A549 (cell line): Measurements from ENCODE around the gene OPALIN.

Experiments
- CHD2 ChIP-seq: fragments of 150-350 bp; IDR thresholded peaks from 2 replicates; pipeline ENCODE4 v1.6.1; 2014; ENCODE audit warnings: low read length; ENCODE audit not compliant: partially characterized antibody
- POLR2A ChIP-seq: IDR thresholded peaks from 2 replicates; pipeline ENCODE4 v1.6.1; 2012; ENCODE audit warnings: mild to moderate bottlenecking, low read length
- RAD21 ChIP-seq, 2 experiments: fragments of >200 bp in 1 of 2; sonication (Bioruptor Twin) in 1 of 2; formaldehyde crosslinking in 1 of 2; IDR thresholded peaks in 1 of 2; conservative IDR thresholded peaks in 1 of 2; 2 replicates in 1 of 2; 3 replicates in 1 of 2; pipeline ENCODE4 v1.6.1; 2012 to 2018; ENCODE audit warnings: inconsistent platforms in 1 of 2
- SREBF2 ChIP-seq: fragments of 450-650 bp; IDR thresholded peaks from 2 replicates; pipeline ENCODE4 v1.6.1; 2014; ENCODE audit warnings: mild to moderate bottlenecking, moderate library complexity
- TF ChIP-seq, protein P1 (sequence below): fragments of >200 bp; sonication (Bioruptor Twin); formaldehyde crosslinking; IDR thresholded peaks from 3 replicates; pipeline ENCODE4 v1.5.1; 2016
- TF ChIP-seq, protein P2 (sequence below): IDR thresholded peaks from 2 replicates; pipeline ENCODE4 v1.6.1; 2012

DNA sequence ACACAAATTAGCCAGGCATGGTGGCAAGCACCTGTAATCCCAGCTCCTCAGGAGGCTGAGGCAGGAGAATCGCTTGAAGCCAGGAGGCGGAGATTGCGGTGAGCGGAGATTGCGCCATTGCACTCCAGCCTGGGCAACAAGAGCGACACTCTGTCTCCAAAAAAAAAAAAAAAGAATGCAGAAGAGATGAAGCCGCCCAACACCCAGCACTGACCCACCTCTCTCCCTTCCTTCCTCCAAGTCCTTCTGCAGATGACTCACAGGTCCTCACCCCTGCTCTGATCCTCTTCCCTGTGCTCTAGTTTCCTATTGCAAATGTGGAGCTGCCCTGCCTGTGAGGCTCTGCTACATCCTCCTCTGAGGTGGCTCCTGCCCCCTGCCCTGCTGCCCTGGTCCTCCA is 22.0 kb upstream of the OPALIN start:
- TF ChIP-seq, protein P1, sequence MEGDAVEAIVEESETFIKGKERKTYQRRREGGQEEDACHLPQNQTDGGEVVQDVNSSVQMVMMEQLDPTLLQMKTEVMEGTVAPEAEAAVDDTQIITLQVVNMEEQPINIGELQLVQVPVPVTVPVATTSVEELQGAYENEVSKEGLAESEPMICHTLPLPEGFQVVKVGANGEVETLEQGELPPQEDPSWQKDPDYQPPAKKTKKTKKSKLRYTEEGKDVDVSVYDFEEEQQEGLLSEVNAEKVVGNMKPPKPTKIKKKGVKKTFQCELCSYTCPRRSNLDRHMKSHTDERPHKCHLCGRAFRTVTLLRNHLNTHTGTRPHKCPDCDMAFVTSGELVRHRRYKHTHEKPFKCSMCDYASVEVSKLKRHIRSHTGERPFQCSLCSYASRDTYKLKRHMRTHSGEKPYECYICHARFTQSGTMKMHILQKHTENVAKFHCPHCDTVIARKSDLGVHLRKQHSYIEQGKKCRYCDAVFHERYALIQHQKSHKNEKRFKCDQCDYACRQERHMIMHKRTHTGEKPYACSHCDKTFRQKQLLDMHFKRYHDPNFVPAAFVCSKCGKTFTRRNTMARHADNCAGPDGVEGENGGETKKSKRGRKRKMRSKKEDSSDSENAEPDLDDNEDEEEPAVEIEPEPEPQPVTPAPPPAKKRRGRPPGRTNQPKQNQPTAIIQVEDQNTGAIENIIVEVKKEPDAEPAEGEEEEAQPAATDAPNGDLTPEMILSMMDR: no peak
- TF ChIP-seq CHD2 (no peak), POLR2A (no peak), RAD21 (conservative IDR thresholded peaks at IDR 0.05 in 1 of 2, IDR thresholded peaks at IDR 0.05 in 1 of 2) (no peak), SREBF2 (no peak)
- TF ChIP-seq, protein P2, sequence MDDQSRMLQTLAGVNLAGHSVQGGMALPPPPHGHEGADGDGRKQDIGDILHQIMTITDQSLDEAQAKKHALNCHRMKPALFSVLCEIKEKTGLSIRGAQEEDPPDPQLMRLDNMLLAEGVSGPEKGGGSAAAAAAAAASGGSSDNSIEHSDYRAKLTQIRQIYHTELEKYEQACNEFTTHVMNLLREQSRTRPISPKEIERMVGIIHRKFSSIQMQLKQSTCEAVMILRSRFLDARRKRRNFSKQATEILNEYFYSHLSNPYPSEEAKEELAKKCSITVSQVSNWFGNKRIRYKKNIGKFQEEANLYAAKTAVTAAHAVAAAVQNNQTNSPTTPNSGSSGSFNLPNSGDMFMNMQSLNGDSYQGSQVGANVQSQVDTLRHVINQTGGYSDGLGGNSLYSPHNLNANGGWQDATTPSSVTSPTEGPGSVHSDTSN: no peak
